Measurements from ENCODE around the gene LNX2. TPM values are rescaled to one million over a fixed set of nuclear protein-coding genes. Genes with fewer than 3 reads are reported as not detected.
A peak's percentile ranks its signal among the peaks of the same experiment; 100 is the strongest.

LNX2 gene
- total RNA-seq, 1 donor from 2014 or later: 9.2 TPM

DNA sequence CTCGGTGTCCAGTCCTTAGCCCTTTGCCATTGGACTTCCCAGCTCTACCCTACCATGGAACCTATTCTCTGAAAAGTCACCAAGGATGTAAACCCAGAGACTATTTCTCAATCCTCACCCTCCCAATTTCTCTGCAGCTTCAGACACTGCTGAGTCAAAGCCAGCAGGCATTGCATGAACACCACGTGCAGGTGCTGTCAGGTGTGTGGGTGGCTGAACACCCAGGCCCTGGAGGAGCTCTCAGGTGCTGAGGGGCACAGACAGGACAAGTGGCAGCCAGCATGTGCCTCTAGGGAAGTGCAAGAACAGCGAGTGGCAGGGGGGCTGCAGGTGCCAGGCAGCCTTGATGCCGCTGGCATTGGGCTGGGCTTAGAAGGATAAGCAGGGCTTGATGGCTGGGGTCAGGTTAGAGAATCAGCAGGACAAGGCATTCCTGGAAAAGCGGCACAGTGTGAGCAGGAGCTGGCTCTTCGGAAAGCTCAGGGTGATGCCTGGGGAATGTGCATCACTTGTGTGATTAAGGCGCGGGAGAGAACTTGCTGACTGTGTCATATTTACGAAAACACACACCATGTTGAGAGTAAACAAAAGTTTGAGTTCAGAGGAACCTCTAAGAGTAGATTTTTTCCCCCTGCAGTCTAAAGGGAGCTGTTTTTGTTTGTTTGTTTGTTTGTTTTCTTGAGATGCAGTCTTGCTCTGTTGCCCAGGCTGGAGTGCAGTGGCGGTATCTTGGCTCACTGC is 83.8 kb downstream of the LNX2 start:
- no peaks in the 10 kb centered on the region for H3K27me3 Mint-ChIP-seq (ENCODE audit: low read depth)
- H3K9me3 Mint-ChIP-seq (ENCODE audit: low read depth): no peaks in the 10 kb centered on the region
- TF ChIP-seq, protein P1, sequence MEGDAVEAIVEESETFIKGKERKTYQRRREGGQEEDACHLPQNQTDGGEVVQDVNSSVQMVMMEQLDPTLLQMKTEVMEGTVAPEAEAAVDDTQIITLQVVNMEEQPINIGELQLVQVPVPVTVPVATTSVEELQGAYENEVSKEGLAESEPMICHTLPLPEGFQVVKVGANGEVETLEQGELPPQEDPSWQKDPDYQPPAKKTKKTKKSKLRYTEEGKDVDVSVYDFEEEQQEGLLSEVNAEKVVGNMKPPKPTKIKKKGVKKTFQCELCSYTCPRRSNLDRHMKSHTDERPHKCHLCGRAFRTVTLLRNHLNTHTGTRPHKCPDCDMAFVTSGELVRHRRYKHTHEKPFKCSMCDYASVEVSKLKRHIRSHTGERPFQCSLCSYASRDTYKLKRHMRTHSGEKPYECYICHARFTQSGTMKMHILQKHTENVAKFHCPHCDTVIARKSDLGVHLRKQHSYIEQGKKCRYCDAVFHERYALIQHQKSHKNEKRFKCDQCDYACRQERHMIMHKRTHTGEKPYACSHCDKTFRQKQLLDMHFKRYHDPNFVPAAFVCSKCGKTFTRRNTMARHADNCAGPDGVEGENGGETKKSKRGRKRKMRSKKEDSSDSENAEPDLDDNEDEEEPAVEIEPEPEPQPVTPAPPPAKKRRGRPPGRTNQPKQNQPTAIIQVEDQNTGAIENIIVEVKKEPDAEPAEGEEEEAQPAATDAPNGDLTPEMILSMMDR (IDR thresholded peaks at IDR 0.05): no peak
- no peaks in the 10 kb centered on the region for H3K36me3 Mint-ChIP-seq (ENCODE audit: low read depth)
- H3K4me1 Mint-ChIP-seq (ENCODE audit: low read depth): peaks cover 23% of the 10 kb centered on the region
- H3K4me3 Mint-ChIP-seq (ENCODE audit: unreplicated experiment): no peak overlapping the region
- H3K27ac Mint-ChIP-seq (ENCODE audit: unreplicated experiment): no peak overlapping the region
- no peak for DNase-seq (ENCODE audit: low spot score)

DNA sequence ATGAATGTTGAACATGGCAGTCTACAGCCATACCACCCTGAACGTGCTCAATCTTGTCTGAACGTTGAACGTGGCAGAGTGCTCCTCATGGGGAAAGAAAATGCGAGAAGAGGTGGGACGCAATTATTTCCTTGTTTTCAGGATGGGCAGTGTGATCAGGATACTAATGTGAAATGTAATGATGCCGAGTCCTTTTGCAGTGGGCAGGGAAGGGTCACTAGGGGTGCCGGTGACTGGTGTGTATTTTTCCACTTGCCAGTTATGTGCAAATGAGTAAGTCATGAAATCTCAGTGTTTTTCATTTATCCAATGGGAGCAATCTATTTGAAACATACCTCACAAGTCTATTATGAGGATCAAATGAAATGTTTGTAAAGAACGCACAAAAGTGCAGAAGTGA is 84.8 kb downstream of the LNX2 start:
- H3K4me3 Mint-ChIP-seq (ENCODE audit: unreplicated experiment): no peak overlapping the region
- H3K9me3 Mint-ChIP-seq (ENCODE audit: low read depth): no peaks in the 10 kb centered on the region
- DNase-seq (ENCODE audit: low spot score): no peak
- no peaks in the 10 kb centered on the region for H3K27me3 Mint-ChIP-seq (ENCODE audit: low read depth)
- TF ChIP-seq, protein P1 (IDR thresholded peaks at IDR 0.05): no peak
- H3K27ac Mint-ChIP-seq (ENCODE audit: unreplicated experiment): no peak overlapping the region
- H3K4me1 Mint-ChIP-seq (ENCODE audit: low read depth): peaks cover 23% of the 10 kb centered on the region
- H3K36me3 Mint-ChIP-seq (ENCODE audit: low read depth): no peaks in the 10 kb centered on the region

DNA sequence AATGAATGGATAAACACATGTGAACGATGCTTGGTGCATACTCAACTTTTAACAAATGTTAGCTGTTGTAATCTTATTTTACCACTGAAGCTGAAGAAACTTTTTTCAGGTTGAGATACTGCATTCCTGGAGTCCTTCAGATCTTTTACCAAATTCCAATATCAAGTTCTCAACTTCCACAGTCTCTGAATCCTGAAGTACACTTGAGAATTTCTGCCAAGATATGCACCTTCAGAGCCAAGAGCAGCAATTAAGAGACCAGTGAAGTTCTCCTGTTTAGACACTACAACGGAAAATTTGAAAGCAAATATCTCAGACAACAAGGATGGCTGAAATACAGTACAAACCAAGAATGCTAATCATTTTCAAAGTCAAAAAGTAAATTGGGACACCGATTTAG is 85.3 kb downstream of the LNX2 start:
- TF ChIP-seq, protein P1 (IDR thresholded peaks at IDR 0.05): no peak
- Mint-ChIP-seq H3K4me1 (ENCODE audit: low read depth) (peaks cover 23% of the 10 kb centered on the region), H3K27me3 (ENCODE audit: low read depth) (no peaks in the 10 kb centered on the region), H3K27ac (ENCODE audit: unreplicated experiment) (no peak overlapping the region), H3K36me3 (ENCODE audit: low read depth) (no peaks in the 10 kb centered on the region), H3K4me3 (ENCODE audit: unreplicated experiment) (no peak overlapping the region), H3K9me3 (ENCODE audit: low read depth) (no peaks in the 10 kb centered on the region)
- no peak for DNase-seq (ENCODE audit: low spot score)

DNA sequence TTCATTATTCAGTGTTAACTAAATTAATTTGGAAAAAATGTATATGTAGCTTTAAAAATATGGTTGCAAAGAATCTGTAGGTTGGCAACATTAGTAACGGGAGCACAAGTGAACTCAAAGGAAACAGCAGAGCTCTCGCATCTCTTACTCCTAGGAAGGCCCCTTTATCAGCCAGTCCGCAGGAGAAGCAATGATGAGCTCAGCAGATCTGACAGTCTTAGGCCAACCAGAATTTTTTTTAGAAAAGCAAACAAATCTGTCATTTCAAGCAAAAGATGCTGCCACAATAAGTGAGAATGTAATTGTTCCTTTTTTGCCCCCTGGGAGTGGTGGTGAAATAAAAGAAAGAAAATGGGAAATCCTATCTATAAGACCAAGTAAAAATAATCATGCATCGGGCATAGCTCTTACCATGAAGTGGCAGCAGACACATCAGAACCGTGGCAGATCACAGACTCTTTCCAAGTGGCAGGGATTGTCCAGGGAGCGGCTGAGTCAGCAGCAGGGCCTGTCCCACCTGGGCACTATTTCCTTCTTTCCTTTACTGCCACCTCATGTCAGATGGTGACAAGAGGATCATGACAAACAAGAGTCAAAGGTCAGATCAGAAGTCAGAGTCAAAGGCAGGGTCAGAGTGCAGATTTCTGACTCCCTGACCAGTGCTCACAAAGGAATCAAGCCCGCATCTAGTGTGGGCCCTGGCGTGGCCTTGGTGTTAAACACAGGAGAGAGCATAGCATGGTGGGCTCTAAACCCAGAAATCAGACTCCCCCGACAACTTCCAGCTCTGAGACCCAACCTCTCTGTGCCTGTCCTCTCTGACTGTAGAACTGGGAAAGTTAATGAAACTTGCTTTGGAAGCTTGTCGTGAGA is 86.0 kb downstream of the LNX2 start:
- peaks cover 23% of the 10 kb centered on the region for H3K4me1 Mint-ChIP-seq (ENCODE audit: low read depth)
- no peaks in the 10 kb centered on the region for H3K36me3 Mint-ChIP-seq (ENCODE audit: low read depth)
- no peak overlapping the region for H3K27ac Mint-ChIP-seq (ENCODE audit: unreplicated experiment)
- H3K4me3 Mint-ChIP-seq (ENCODE audit: unreplicated experiment): no peak overlapping the region
- H3K9me3 Mint-ChIP-seq (ENCODE audit: low read depth): no peaks in the 10 kb centered on the region
- no peaks in the 10 kb centered on the region for H3K27me3 Mint-ChIP-seq (ENCODE audit: low read depth)
- TF ChIP-seq, protein P1 (IDR thresholded peaks at IDR 0.05): no peak
- no peak for DNase-seq (ENCODE audit: low spot score)

DNA sequence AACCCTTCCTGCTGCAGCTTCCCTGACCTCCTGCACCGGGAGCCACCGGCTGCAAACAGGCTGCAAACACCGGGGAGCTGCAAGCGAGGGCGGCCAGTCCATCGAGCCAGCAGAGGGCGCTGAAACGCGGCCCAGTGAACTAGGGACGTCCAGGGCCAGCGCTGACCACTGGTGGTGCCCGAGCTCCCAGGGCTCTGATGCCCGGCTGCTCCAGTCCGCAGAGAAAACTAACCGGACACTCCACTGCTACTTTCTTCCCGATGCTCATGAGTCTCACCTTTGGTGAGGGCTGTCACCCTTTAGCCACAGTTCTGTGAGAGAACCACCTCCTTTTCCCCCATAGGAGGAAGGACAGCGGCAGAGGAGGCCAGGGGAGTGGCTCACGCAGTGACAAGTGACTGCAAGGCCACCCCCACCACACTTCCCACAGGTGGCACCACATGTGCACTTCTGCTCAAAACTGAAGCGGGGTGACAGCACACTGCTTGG is 87.1 kb downstream of the LNX2 start:
- TF ChIP-seq, protein P1 (IDR thresholded peaks at IDR 0.05): peak; percentile 97
- no peaks in the 10 kb centered on the region for H3K36me3 Mint-ChIP-seq (ENCODE audit: low read depth)
- H3K4me3 Mint-ChIP-seq (ENCODE audit: unreplicated experiment): peak overlapping the region; percentile 26
- peaks cover 2% of the 10 kb centered on the region for H3K9me3 Mint-ChIP-seq (ENCODE audit: low read depth)
- peaks cover 23% of the 10 kb centered on the region for H3K4me1 Mint-ChIP-seq (ENCODE audit: low read depth)
- no peak overlapping the region for H3K27ac Mint-ChIP-seq (ENCODE audit: unreplicated experiment)
- H3K27me3 Mint-ChIP-seq (ENCODE audit: low read depth): no peaks in the 10 kb centered on the region
- peak; percentile 94 for DNase-seq (ENCODE audit: low spot score)
